ENCODE results near the gene SCNN1G. TPM values are rescaled to one million over a fixed set of nuclear protein-coding genes. Genes with fewer than 3 reads are reported as not detected.
"Not testable (repeated sequence)": the region's sequence is repeated elsewhere in the genome, so short reads cannot be mapped to it uniquely, and the experiment has no call there.

Gene SCNN1G
- total RNA-seq, 1 donor from 2014 or later: not detected

GRCh38 chr16:23249830-23250229 lies 67.3 kb downstream of the SCNN1G start:
- Mint-ChIP-seq H3K9me3 (ENCODE audit: unreplicated experiment) (peaks cover 5% of the 10 kb centered on the region), H3K27ac (ENCODE audit: unreplicated experiment) (no peak overlapping the region), H3K36me3 (ENCODE audit: low read depth, unreplicated experiment) (no peaks in the 10 kb centered on the region), H3K27me3 (ENCODE audit: unreplicated experiment) (no peaks in the 10 kb centered on the region), H3K4me1 (ENCODE audit: unreplicated experiment) (no peaks in the 10 kb centered on the region), H3K4me3 (ENCODE audit: unreplicated experiment) (no peak overlapping the region)
- no peak for TF ChIP-seq CTCF (IDR thresholded peaks at IDR 0.05; ENCODE audit: unreplicated experiment)
- no peak for DNase-seq (ENCODE audit: low spot score)

- Mint-ChIP-seq H3K9me3 (ENCODE audit: unreplicated experiment) (peaks cover 5% of the 10 kb centered on the region), H3K36me3 (ENCODE audit: low read depth, unreplicated experiment) (no peaks in the 10 kb centered on the region), H3K27me3 (ENCODE audit: unreplicated experiment) (peaks cover 2% of the 10 kb centered on the region), H3K27ac (ENCODE audit: unreplicated experiment) (no peak overlapping the region), H3K4me3 (ENCODE audit: unreplicated experiment) (no peak overlapping the region), H3K4me1 (ENCODE audit: unreplicated experiment) (no peaks in the 10 kb centered on the region)
- DNase-seq (ENCODE audit: low spot score): no peak
- TF ChIP-seq CTCF (IDR thresholded peaks at IDR 0.05; ENCODE audit: unreplicated experiment): no peak
Observed at GRCh38 chr16:23252310-23252709, 69.8 kb downstream of the SCNN1G start.

- H3K27me3 Mint-ChIP-seq (ENCODE audit: unreplicated experiment); H3K9me3 Mint-ChIP-seq (ENCODE audit: unreplicated experiment); H3K36me3 Mint-ChIP-seq (ENCODE audit: low read depth, unreplicated experiment); H3K4me1 Mint-ChIP-seq (ENCODE audit: unreplicated experiment); H3K27ac Mint-ChIP-seq (ENCODE audit: unreplicated experiment); H3K4me3 Mint-ChIP-seq (ENCODE audit: unreplicated experiment); DNase-seq (ENCODE audit: low spot score): not testable (repeated sequence)
Observed at GRCh38 chr16:23253650-23254049, 71.1 kb downstream of the SCNN1G start.

GRCh38 chr16:23254338-23254737 lies 71.8 kb downstream of the SCNN1G start:
- H3K4me3 Mint-ChIP-seq (ENCODE audit: unreplicated experiment): no peak overlapping the region
- H3K4me1 Mint-ChIP-seq (ENCODE audit: unreplicated experiment): no peaks in the 10 kb centered on the region

DNA sequence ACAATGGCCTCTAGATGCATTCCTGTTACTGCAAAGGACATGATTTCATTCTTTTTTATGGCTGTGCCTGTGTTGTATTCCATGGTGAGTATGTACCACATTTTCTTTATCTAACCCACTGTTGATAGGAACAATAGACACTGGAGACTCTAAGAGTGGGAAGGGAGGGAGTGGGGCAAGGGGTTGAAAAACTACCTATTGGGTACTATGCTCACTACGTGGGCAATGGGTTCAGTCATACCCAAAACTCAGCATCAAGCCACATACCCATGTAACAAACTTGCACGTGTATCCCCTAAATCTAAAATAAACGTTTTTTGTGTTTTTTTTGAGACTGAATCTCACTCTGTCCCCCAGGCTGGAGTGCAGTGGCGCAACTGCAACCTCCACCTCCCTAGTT lies 72.5 kb downstream of the SCNN1G start:
- no peaks in the 10 kb centered on the region for H3K36me3 Mint-ChIP-seq (ENCODE audit: low read depth, unreplicated experiment)
- H3K4me3 Mint-ChIP-seq (ENCODE audit: unreplicated experiment): no peak overlapping the region
- TF ChIP-seq CTCF (IDR thresholded peaks at IDR 0.05; ENCODE audit: unreplicated experiment): no peak
- H3K4me1 Mint-ChIP-seq (ENCODE audit: unreplicated experiment): no peaks in the 10 kb centered on the region
- no peak for DNase-seq (ENCODE audit: low spot score)
- peaks cover 5% of the 10 kb centered on the region for H3K9me3 Mint-ChIP-seq (ENCODE audit: unreplicated experiment)
- H3K27me3 Mint-ChIP-seq (ENCODE audit: unreplicated experiment): peaks cover 4% of the 10 kb centered on the region
- H3K27ac Mint-ChIP-seq (ENCODE audit: unreplicated experiment): no peak overlapping the region

More at GRCh38 chr16:23254338-23254737, 71.8 kb downstream of the SCNN1G start:
- no peak for DNase-seq (ENCODE audit: low spot score)
- H3K9me3 Mint-ChIP-seq (ENCODE audit: unreplicated experiment): peaks cover 5% of the 10 kb centered on the region
- no peaks in the 10 kb centered on the region for H3K36me3 Mint-ChIP-seq (ENCODE audit: low read depth, unreplicated experiment)
- no peak overlapping the region for H3K27ac Mint-ChIP-seq (ENCODE audit: unreplicated experiment)
- TF ChIP-seq CTCF (IDR thresholded peaks at IDR 0.05; ENCODE audit: unreplicated experiment): no peak
- peaks cover 4% of the 10 kb centered on the region for H3K27me3 Mint-ChIP-seq (ENCODE audit: unreplicated experiment)

DNA sequence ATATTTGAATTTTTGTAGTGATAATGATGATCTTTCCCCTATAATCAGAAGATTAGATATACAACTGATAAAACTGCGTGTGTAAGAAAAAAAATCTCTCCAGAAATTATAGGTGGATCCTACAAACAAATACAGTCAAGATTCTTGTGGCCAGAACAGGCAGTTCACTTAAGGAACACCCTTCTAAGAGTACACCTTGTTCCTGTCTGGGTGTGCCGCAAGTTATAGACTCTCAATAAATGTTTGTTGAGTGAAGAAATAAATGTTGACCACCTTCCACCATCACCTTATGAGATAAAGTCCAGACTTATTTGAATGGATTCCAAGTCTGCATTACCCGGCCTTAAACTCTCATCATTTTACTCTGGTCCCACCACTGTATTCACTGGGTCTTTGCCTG lies 73.9 kb downstream of the SCNN1G start:
- no peak overlapping the region for H3K27ac Mint-ChIP-seq (ENCODE audit: unreplicated experiment)
- no peak for DNase-seq (ENCODE audit: low spot score)
- peaks cover 4% of the 10 kb centered on the region for H3K27me3 Mint-ChIP-seq (ENCODE audit: unreplicated experiment)
- peaks cover 5% of the 10 kb centered on the region for H3K9me3 Mint-ChIP-seq (ENCODE audit: unreplicated experiment)
- no peak for TF ChIP-seq CTCF (IDR thresholded peaks at IDR 0.05; ENCODE audit: unreplicated experiment)
- H3K4me1 Mint-ChIP-seq (ENCODE audit: unreplicated experiment): no peaks in the 10 kb centered on the region
- no peak overlapping the region for H3K4me3 Mint-ChIP-seq (ENCODE audit: unreplicated experiment)
- H3K36me3 Mint-ChIP-seq (ENCODE audit: low read depth, unreplicated experiment): no peaks in the 10 kb centered on the region
